ENCODE data around the gene NAT10.
A peak's percentile ranks its signal among the peaks of the same experiment; 100 is the strongest.

NAT10 gene

DNA sequence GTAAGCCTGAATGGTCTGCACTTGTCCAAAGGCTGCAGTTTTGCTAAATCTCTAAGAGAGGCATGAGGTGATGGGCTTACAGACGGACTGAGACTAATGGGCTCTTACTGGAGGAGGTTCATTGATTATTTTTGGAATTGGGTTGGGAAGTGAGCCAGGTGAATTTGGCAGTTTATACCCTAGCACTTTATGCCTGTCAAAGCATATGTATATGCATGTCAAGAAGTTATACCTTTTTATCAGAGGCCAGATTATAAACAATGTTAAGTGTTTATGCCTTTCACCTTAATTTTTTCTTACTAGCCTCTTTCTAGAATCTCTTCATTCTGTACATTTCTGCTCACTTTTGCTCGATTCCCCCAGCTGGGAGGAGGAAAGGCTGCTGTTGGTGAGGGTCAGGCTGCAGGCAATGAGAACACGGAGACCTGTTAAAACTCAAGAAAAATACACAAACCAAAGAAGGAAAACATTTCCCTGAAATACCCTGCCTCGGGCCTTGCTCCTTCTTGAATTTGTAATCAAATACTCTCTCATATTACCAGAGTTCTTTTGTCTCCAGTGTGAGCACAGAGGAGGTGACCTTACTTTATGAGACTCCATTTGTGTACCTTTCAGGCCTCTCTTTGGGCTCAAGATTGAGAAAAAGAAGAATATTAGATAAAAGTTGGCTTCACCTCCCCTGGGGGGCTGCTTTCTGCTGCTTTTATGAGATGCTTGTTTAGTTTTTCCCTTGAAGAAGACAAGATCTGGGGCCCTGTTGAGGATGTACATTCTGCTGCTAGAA, 19.6 kb downstream of the NAT10 start:
- ATAC-seq = no peak
- no peak for TF ChIP-seq ZNF70 (CRISPR knock-in tag; IDR thresholded peaks at IDR 0.05)
- TF ChIP-seq, protein P1, sequence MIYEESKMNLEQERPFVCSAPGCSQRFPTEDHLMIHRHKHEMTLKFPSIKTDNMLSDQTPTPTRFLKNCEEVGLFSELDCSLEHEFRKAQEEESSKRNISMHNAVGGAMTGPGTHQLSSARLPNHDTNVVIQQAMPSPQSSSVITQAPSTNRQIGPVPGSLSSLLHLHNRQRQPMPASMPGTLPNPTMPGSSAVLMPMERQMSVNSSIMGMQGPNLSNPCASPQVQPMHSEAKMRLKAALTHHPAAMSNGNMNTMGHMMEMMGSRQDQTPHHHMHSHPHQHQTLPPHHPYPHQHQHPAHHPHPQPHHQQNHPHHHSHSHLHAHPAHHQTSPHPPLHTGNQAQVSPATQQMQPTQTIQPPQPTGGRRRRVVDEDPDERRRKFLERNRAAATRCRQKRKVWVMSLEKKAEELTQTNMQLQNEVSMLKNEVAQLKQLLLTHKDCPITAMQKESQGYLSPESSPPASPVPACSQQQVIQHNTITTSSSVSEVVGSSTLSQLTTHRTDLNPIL (CRISPR knock-in tag; IDR thresholded peaks at IDR 0.05; ENCODE audit: low read depth) = no peak
- TF ChIP-seq PPARA (CRISPR knock-in tag; IDR thresholded peaks at IDR 0.05; ENCODE audit: borderline replicate concordance) = no peak
- no peak for TF ChIP-seq ARNTL (CRISPR knock-in tag; IDR thresholded peaks at IDR 0.05; ENCODE audit: borderline replicate concordance, low read depth)

DNA sequence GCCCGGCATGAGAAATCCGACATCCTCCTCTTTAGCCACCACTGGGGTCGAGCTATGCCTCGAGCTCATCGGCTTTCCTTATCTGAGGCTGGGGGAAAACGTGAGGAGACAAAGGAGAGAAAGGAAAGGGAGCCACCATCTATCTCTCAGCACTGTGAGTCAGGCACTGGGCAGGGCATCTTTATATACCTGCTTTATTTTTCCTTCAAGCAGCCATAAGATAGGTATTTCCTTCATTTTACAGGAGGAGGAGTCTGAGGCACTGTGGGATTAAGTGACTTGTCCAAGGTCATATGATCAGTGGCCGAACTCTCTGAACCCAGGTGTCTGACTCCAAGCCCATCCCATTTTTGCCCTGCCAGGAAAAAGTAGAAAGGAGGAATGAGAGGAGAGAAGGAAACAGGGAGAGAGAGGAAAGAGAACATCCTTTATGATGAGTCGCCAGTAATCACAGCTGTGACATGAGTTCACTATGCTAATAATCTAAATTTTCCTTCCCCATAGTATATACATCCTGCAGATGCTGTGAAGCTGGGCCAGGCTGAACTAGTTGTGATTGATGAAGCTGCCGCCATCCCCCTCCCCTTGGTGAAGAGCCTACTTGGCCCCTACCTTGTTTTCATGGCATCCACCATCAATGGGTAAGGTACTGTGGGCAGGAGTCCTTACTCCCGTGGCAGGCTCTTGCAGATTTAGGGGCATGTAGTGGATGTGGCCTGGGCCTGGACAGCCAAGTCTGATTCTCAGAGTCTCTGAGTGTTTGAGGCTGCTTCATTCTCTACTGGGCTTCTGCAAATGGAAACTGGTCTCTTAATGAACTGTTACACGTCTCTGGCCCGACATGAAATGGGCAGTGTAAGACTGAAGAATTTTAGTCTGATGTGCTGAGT, 21.8 kb downstream of the NAT10 start:
- TF ChIP-seq ARNTL (CRISPR knock-in tag; IDR thresholded peaks at IDR 0.05; ENCODE audit: borderline replicate concordance, low read depth) = no peak
- TF ChIP-seq, protein P2, sequence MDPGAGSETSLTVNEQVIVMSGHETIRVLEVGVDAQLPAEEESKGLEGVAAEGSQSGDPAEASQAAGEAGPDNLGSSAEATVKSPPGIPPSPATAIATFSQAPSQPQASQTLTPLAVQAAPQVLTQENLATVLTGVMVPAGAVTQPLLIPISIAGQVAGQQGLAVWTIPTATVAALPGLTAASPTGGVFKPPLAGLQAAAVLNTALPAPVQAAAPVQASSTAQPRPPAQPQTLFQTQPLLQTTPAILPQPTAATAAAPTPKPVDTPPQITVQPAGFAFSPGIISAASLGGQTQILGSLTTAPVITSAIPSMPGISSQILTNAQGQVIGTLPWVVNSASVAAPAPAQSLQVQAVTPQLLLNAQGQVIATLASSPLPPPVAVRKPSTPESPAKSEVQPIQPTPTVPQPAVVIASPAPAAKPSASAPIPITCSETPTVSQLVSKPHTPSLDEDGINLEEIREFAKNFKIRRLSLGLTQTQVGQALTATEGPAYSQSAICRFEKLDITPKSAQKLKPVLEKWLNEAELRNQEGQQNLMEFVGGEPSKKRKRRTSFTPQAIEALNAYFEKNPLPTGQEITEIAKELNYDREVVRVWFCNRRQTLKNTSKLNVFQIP (CRISPR knock-in tag; IDR thresholded peaks at IDR 0.05; ENCODE audit: borderline replicate concordance, low read depth) = no peak
- TF ChIP-seq BACH2 (CRISPR knock-in tag; IDR thresholded peaks at IDR 0.05; ENCODE audit: borderline replicate concordance) = no peak
- TF ChIP-seq, protein P3, sequence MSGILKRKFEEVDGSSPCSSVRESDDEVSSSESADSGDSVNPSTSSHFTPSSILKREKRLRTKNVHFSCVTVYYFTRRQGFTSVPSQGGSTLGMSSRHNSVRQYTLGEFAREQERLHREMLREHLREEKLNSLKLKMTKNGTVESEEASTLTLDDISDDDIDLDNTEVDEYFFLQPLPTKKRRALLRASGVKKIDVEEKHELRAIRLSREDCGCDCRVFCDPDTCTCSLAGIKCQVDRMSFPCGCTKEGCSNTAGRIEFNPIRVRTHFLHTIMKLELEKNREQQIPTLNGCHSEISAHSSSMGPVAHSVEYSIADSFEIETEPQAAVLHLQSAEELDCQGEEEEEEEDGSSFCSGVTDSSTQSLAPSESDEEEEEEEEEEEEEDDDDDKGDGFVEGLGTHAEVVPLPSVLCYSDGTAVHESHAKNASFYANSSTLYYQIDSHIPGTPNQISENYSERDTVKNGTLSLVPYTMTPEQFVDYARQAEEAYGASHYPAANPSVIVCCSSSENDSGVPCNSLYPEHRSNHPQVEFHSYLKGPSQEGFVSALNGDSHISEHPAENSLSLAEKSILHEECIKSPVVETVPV (CRISPR knock-in tag; IDR thresholded peaks at IDR 0.05) = no peak
- TF ChIP-seq, protein P4, sequence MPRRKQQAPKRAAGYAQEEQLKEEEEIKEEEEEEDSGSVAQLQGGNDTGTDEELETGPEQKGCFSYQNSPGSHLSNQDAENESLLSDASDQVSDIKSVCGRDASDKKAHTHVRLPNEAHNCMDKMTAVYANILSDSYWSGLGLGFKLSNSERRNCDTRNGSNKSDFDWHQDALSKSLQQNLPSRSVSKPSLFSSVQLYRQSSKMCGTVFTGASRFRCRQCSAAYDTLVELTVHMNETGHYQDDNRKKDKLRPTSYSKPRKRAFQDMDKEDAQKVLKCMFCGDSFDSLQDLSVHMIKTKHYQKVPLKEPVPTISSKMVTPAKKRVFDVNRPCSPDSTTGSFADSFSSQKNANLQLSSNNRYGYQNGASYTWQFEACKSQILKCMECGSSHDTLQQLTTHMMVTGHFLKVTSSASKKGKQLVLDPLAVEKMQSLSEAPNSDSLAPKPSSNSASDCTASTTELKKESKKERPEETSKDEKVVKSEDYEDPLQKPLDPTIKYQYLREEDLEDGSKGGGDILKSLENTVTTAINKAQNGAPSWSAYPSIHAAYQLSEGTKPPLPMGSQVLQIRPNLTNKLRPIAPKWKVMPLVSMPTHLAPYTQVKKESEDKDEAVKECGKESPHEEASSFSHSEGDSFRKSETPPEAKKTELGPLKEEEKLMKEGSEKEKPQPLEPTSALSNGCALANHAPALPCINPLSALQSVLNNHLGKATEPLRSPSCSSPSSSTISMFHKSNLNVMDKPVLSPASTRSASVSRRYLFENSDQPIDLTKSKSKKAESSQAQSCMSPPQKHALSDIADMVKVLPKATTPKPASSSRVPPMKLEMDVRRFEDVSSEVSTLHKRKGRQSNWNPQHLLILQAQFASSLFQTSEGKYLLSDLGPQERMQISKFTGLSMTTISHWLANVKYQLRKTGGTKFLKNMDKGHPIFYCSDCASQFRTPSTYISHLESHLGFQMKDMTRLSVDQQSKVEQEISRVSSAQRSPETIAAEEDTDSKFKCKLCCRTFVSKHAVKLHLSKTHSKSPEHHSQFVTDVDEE (CRISPR knock-in tag; IDR thresholded peaks at IDR 0.05) = no peak
- TF ChIP-seq SNAI2 (CRISPR knock-in tag; IDR thresholded peaks at IDR 0.05) = no peak
- no peak for TF ChIP-seq ZC3H10 (CRISPR knock-in tag; IDR thresholded peaks at IDR 0.05)
- TF ChIP-seq ISL1 (CRISPR knock-in tag; IDR thresholded peaks at IDR 0.05) = no peak
- TF ChIP-seq CSDC2 (CRISPR knock-in tag; IDR thresholded peaks at IDR 0.05) = no peak
- ATAC-seq = no peak

DNA sequence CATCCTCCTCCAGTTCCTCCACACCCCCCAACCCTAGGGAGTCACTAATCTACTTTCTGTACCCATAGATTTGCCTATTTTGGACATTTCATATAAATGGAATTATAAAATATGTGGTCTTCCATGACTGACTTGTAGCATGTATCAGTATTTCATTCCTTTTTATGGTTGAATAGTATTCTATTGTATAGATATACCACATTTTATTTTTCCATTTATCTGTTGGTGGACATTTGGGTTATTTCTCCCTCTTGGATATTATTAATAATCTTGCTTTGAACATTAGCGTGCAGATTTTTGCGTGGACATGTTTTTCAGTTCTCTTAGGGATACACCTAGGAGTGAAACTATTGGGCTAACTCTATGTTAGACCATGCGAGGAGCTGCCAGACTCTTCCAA, 23.4 kb downstream of the NAT10 start:
- no peak for ATAC-seq
- TF ChIP-seq ZC3H10 (CRISPR knock-in tag; IDR thresholded peaks at IDR 0.05) = no peak
- TF ChIP-seq ZNF8 (CRISPR knock-in tag; IDR thresholded peaks at IDR 0.05) = peak; percentile 93

DNA sequence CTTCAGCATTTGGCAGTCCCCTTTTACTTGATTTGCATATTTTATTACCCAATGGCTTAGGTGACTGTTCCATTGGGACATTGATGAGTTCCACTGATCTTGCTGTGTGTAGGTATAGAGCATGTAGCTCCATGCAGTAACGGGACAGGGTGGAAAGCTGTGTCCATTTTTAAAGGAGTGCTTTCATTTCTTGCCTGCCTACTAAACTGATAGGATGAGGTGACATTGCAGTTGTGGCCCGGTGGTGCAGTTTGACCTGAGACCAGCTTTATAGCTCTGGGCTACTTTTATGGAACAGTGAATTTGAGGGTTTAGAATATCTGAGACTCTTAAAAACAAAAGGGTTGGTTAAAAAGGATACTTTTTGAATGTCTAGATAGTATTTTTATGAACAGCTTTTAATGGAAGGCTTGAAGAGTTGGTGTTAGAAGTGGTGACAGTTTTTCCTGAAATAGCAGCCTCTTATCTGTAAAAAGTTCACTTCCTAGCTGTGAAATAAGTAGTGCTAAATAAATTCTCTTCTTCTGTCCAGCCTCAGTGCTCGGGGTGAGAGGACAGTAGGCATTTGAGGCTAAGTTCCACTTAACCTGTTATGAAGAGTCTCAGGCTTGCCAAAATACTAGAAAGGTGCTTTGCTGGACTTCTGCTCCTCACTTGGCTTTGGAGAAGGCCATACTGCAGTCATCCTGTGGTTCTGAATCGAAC, 27.0 kb downstream of the NAT10 start:
- TF ChIP-seq CSDC2 (CRISPR knock-in tag; IDR thresholded peaks at IDR 0.05) = no peak
- TF ChIP-seq ZC3H10 (CRISPR knock-in tag; IDR thresholded peaks at IDR 0.05) = no peak
- TF ChIP-seq ISL1 (CRISPR knock-in tag; IDR thresholded peaks at IDR 0.05) = no peak
- TF ChIP-seq GLIS3 (CRISPR knock-in tag; IDR thresholded peaks at IDR 0.05) = no peak
- TF ChIP-seq, protein P5, sequence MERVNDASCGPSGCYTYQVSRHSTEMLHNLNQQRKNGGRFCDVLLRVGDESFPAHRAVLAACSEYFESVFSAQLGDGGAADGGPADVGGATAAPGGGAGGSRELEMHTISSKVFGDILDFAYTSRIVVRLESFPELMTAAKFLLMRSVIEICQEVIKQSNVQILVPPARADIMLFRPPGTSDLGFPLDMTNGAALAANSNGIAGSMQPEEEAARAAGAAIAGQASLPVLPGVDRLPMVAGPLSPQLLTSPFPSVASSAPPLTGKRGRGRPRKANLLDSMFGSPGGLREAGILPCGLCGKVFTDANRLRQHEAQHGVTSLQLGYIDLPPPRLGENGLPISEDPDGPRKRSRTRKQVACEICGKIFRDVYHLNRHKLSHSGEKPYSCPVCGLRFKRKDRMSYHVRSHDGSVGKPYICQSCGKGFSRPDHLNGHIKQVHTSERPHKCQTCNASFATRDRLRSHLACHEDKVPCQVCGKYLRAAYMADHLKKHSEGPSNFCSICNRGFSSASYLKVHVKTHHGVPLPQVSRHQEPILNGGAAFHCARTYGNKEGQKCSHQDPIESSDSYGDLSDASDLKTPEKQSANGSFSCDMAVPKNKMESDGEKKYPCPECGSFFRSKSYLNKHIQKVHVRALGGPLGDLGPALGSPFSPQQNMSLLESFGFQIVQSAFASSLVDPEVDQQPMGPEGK (CRISPR knock-in tag; IDR thresholded peaks at IDR 0.05; ENCODE audit: borderline replicate concordance) = no peak
- TF ChIP-seq PPARA (CRISPR knock-in tag; IDR thresholded peaks at IDR 0.05; ENCODE audit: borderline replicate concordance) = no peak
- no peak for TF ChIP-seq OSR1 (CRISPR knock-in tag; IDR thresholded peaks at IDR 0.05)
- no peak for TF ChIP-seq SNAI2 (CRISPR knock-in tag; IDR thresholded peaks at IDR 0.05)
- TF ChIP-seq ZFP30 (CRISPR knock-in tag; IDR thresholded peaks at IDR 0.05) = no peak
- no peak for TF ChIP-seq RARB (CRISPR knock-in tag; IDR thresholded peaks at IDR 0.05)
- TF ChIP-seq BACH2 (CRISPR knock-in tag; IDR thresholded peaks at IDR 0.05; ENCODE audit: borderline replicate concordance) = no peak
- TF ChIP-seq ARNTL (CRISPR knock-in tag; IDR thresholded peaks at IDR 0.05; ENCODE audit: borderline replicate concordance, low read depth) = no peak
- TF ChIP-seq, protein P1 (CRISPR knock-in tag; IDR thresholded peaks at IDR 0.05; ENCODE audit: low read depth) = no peak
- no peak for TF ChIP-seq ZFP3 (CRISPR knock-in tag; IDR thresholded peaks at IDR 0.05)
- no peak for ATAC-seq
